OCI-LY1 (cell line): ENCODE results near the gene SPRN.
"Not testable (repeated sequence)": the region's sequence is repeated elsewhere in the genome, so short reads cannot be mapped to it uniquely, and the experiment has no call there.

Experiments used
- H2AFZ ChIP-seq: fragments of 200-600 bp; sonication (generic), shearing (Covaris generic); 2 replicates; pipeline ENCODE4 v1.6.0; 2014; ENCODE audit warnings: antibody characterized with exemption, mild to moderate bottlenecking, low read length
- H3F3A ChIP-seq: fragments of 200-600 bp; sonication (generic), shearing (Covaris generic); 2 replicates; pipeline ENCODE4 v1.6.0; 2014; ENCODE audit warnings: mild to moderate bottlenecking, antibody characterized with exemption, low read length, moderate library complexity; ENCODE audit not compliant: insufficient read depth
- H3K27ac ChIP-seq: fragments of 200-600 bp; sonication (generic); 2 replicates; pipeline ENCODE4 v1.5.1; 2014; ENCODE audit warnings: low read length, mixed run types, mild to moderate bottlenecking, low read depth; ENCODE audit not compliant: poor library complexity, severe bottlenecking
- H3K27me3 ChIP-seq: fragments of 200-600 bp; sonication (generic); 2 replicates; pipeline ENCODE4 v1.6.0; 2014; ENCODE audit warnings: antibody characterized with exemption, mild to moderate bottlenecking, low read length, moderate library complexity; ENCODE audit not compliant: insufficient read depth
- H3K36me3 ChIP-seq: fragments of 200-600 bp; sonication (generic); 2 replicates; pipeline ENCODE4 v1.6.1; 2014; ENCODE audit warnings: mild to moderate bottlenecking, antibody characterized with exemption, low read length, moderate library complexity, mixed read lengths; ENCODE audit not compliant: insufficient read depth
- H3K4me1 ChIP-seq: fragments of 200-600 bp; sonication (generic); 2 replicates; pipeline ENCODE4 v1.5.1; 2014; ENCODE audit warnings: mild to moderate bottlenecking, low read length, moderate library complexity; ENCODE audit not compliant: insufficient read depth, severe bottlenecking
- H3K4me2 ChIP-seq: fragments of 200-600 bp; sonication (generic), shearing (Covaris generic); 2 replicates; pipeline ENCODE4 v1.6.1; 2014; ENCODE audit warnings: low read length
- H3K4me3 ChIP-seq: fragments of 200-600 bp; sonication (generic); 2 replicates; pipeline ENCODE4 v1.5.1; 2014; ENCODE audit warnings: low read length, low read depth, mild to moderate bottlenecking, mixed read lengths; ENCODE audit not compliant: poor library complexity, severe bottlenecking
- H3K79me2 ChIP-seq: fragments of 200-600 bp; shearing (Covaris generic); 2 replicates; pipeline ENCODE4 v1.6.1; 2016; ENCODE audit warnings: mixed run types, low read length, mixed read lengths; ENCODE audit not compliant: insufficient read depth
- H3K9ac ChIP-seq: fragments of 200-600 bp; sonication (generic), shearing (Covaris generic); 2 replicates; pipeline ENCODE4 v1.6.1; 2014; ENCODE audit warnings: mild to moderate bottlenecking, low read length, mixed read lengths
- H3K9me2 ChIP-seq: fragments of 200-600 bp; sonication (generic), shearing (Covaris generic); 2 replicates; pipeline ENCODE4 v1.6.1; 2014; ENCODE audit warnings: low read depth, mild to moderate bottlenecking, low read length, mixed read lengths
- H3K9me3 ChIP-seq: fragments of 200-600 bp; shearing (Covaris generic); 2 replicates; pipeline ENCODE4 v1.6.1; 2014; ENCODE audit warnings: low read length, mixed read lengths
- H4K20me1 ChIP-seq: fragments of 200-600 bp; sonication (generic), shearing (Covaris generic); 2 replicates; pipeline ENCODE4 v1.6.0; 2016; ENCODE audit warnings: mild to moderate bottlenecking, low read length; ENCODE audit not compliant: insufficient read depth
- EZH2 ChIP-seq: fragments of 200-600 bp; sonication (generic), shearing (Covaris generic); IDR thresholded peaks from 2 replicates; pipeline ENCODE4 v1.8.0; 2017; ENCODE audit warnings: borderline replicate concordance, mixed run types, mild to moderate bottlenecking, antibody characterized with exemption, low read length, moderate library complexity, mixed read lengths
- TF ChIP-seq, protein P1 (sequence below): fragments of 200-600 bp; sonication (generic), shearing (Covaris generic); IDR thresholded peaks from 2 replicates; pipeline ENCODE4 v1.5.1; 2017; ENCODE audit warnings: mild to moderate bottlenecking, antibody characterized with exemption, low read length, moderate library complexity, mixed read lengths

Gene SPRN

DNA sequence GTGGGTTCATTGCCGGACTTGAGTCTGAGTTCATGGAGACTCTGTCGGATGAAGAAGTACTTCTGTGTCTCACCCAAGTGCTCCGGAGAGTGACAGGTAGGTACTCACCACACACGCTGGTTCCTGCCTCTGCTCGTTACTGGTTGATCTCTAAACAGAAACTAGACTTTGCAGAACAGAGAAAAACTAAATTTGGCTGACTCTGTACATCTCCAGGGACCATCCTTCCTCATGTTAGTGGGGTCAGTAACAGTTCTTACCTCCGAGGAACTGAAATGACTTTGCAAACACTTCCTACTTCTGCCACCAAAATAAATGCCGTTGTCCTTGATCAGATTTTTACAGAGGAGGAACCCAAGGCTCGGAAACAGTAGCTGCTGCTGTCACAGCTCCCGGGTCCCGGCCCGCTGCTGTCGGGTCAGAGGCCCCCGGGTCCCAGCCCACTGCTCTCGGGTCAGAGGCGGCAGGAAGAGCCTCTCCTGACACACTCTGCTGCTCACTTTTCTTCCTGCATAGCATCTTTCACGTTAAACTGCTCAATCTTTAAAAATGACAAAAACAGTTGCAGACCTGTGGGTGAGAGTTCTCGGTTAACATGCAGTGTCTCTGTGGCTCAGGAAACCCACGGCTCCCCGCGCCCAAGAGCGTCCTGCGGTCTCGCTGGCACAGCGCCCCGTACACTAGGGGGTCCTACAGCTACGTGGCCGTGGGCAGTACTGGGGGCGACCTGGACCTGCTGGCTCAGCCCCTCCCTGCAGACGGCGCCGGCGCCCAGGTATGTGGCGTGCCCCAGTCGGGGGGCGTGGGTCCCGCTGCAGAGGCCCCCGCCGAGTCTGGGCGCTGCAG, 35.2 kb downstream of the SPRN start:
- Histone ChIP-seq H3K4me1 (peaks cover 42% of the 10 kb centered on the region), H3K9ac (peak overlapping the region; percentile 68), H3K79me2 (no peaks in the 10 kb centered on the region), H2AFZ (no peak overlapping the region), H3K4me3 (peak overlapping the region; percentile 67), H3F3A (no peaks in the 10 kb centered on the region), H3K4me2 (peak overlapping the region; percentile 88), H3K27me3 (peaks cover 2% of the 10 kb centered on the region; the same call in 1 of the 2 replicates), H3K9me2 (no peaks in the 10 kb centered on the region), H3K27ac (peak overlapping the region; percentile 93), H3K36me3 (no peaks in the 10 kb centered on the region), H3K9me3 (no peaks in the 10 kb centered on the region), H4K20me1 (no peaks in the 10 kb centered on the region)
- TF ChIP-seq, protein P1, sequence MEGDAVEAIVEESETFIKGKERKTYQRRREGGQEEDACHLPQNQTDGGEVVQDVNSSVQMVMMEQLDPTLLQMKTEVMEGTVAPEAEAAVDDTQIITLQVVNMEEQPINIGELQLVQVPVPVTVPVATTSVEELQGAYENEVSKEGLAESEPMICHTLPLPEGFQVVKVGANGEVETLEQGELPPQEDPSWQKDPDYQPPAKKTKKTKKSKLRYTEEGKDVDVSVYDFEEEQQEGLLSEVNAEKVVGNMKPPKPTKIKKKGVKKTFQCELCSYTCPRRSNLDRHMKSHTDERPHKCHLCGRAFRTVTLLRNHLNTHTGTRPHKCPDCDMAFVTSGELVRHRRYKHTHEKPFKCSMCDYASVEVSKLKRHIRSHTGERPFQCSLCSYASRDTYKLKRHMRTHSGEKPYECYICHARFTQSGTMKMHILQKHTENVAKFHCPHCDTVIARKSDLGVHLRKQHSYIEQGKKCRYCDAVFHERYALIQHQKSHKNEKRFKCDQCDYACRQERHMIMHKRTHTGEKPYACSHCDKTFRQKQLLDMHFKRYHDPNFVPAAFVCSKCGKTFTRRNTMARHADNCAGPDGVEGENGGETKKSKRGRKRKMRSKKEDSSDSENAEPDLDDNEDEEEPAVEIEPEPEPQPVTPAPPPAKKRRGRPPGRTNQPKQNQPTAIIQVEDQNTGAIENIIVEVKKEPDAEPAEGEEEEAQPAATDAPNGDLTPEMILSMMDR: no peak
- TF ChIP-seq EZH2: no peak

DNA sequence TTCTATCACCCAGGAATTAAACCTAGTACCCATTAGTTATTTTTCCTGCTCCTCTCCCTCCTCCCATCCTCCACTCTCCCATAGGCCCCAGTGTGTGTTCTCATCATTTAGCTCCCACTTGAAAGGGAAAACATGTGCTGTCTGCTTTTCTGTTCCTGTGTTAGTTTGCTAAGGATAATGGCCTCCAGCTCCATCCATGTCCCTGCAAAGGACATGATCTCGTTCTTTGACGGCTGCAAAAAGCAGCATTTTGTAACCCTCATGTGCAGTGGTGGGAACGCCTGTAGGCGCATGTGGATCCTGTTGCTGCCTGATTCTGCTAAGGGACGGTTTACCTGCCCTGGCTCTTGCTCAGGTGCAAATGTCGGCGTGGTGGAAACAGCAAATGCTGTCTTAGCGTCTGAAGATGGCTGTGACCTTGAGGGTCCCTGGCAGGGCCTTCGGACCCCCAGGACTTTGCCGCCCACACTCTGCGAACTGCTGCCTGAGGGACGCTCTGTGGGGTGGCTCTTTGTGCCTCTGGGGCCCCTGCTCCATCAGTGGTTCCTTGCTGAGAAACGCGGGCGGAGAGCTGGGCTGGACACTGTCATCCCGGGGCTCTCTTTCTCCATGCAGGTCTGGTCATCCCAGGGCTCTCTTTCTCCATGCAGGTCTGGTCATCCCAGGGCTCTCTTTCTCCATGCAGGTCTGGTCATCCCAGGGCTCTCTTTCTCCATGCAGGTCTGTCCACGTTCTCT, 36.0 kb downstream of the SPRN start:
- Histone ChIP-seq H3K4me3 (peak overlapping the region; percentile 67), H3K36me3 (no peaks in the 10 kb centered on the region), H3F3A (no peaks in the 10 kb centered on the region), H3K4me1 (peaks cover 38% of the 10 kb centered on the region), H4K20me1 (no peaks in the 10 kb centered on the region), H3K9me3 (no peaks in the 10 kb centered on the region), H3K79me2 (no peaks in the 10 kb centered on the region), H3K9ac (peak overlapping the region; percentile 68), H3K9me2 (no peaks in the 10 kb centered on the region), H3K4me2 (peak overlapping the region; percentile 88), H3K27ac (peak overlapping the region; percentile 93), H3K27me3 (peaks cover 3% of the 10 kb centered on the region; the same call in 1 of the 2 replicates), H2AFZ (no peak overlapping the region)
- no peak for TF ChIP-seq EZH2
- TF ChIP-seq, protein P1: no peak

DNA sequence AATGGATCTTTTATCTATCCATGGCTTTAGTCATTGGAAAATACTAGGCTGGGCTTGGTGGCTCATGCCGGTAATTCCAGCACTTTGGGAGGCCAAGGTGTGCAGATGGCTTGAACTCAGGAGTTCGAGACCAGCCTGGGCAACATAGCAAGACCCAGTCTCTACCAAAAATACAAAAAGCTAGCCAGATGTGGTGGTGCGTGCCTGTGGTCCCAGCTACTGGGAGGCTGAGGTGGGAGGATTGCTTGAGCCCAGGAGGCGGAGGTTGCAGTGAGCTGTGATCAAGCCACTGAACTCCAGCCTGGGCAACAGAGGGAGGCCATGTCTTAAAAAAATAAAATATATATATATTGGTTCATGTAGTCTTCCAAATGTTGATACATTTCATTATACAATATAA, 37.5 kb downstream of the SPRN start:
- H3K27me3 ChIP-seq, H3K9ac ChIP-seq, H3K27ac ChIP-seq, H3K36me3 ChIP-seq, H3K9me2 ChIP-seq, H2AFZ ChIP-seq, H3K4me3 ChIP-seq, H3F3A ChIP-seq, H4K20me1 ChIP-seq, H3K4me2 ChIP-seq, H3K79me2 ChIP-seq, H3K9me3 ChIP-seq: not testable (repeated sequence)
- H3K4me1 ChIP-seq: peaks cover 36% of the 10 kb centered on the region
